Ishikawa (cell line): ENCODE measurements around the gene CHMP6.

Source experiments
- EGR1 ChIP-seq: IDR thresholded peaks from 2 replicates; pipeline ENCODE4 v1.6.1; 2012
- NFIC ChIP-seq: IDR thresholded peaks from 2 replicates; pipeline ENCODE4 v1.6.1; 2012
- RAD21 ChIP-seq: IDR thresholded peaks from 2 replicates; pipeline ENCODE4 v1.6.1; 2012; ENCODE audit warnings: low read depth
- TAF1 ChIP-seq: IDR thresholded peaks from 2 replicates; pipeline ENCODE4 v1.6.1; 2012; ENCODE audit warnings: low read depth, mild to moderate bottlenecking
- TCF12 ChIP-seq: IDR thresholded peaks from 2 replicates; pipeline ENCODE4 v1.6.1; 2012; ENCODE audit warnings: low read depth
- ZBTB7A ChIP-seq: IDR thresholded peaks from 2 replicates; pipeline ENCODE4 v1.6.1; 2012; ENCODE audit warnings: low read depth
- TF ChIP-seq, protein P1 (sequence below): IDR thresholded peaks from 2 replicates; pipeline ENCODE4 v1.6.1; 2012; ENCODE audit warnings: low read depth, mild to moderate bottlenecking

- TF ChIP-seq, protein P1, sequence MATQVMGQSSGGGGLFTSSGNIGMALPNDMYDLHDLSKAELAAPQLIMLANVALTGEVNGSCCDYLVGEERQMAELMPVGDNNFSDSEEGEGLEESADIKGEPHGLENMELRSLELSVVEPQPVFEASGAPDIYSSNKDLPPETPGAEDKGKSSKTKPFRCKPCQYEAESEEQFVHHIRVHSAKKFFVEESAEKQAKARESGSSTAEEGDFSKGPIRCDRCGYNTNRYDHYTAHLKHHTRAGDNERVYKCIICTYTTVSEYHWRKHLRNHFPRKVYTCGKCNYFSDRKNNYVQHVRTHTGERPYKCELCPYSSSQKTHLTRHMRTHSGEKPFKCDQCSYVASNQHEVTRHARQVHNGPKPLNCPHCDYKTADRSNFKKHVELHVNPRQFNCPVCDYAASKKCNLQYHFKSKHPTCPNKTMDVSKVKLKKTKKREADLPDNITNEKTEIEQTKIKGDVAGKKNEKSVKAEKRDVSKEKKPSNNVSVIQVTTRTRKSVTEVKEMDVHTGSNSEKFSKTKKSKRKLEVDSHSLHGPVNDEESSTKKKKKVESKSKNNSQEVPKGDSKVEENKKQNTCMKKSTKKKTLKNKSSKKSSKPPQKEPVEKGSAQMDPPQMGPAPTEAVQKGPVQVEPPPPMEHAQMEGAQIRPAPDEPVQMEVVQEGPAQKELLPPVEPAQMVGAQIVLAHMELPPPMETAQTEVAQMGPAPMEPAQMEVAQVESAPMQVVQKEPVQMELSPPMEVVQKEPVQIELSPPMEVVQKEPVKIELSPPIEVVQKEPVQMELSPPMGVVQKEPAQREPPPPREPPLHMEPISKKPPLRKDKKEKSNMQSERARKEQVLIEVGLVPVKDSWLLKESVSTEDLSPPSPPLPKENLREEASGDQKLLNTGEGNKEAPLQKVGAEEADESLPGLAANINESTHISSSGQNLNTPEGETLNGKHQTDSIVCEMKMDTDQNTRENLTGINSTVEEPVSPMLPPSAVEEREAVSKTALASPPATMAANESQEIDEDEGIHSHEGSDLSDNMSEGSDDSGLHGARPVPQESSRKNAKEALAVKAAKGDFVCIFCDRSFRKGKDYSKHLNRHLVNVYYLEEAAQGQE, result no peak
- TF ChIP-seq TAF1 (no peak), ZBTB7A (no peak), EGR1 (no peak), RAD21 (no peak), NFIC (no peak), TCF12 (no peak)
These were observed 558 bp upstream of the CHMP6 start for GRCh38 chr17:80990921-80991644.
